HG03469 (cell line): Measurements from ENCODE around the gene KIAA1210.

Experiments
- ATAC-seq: cut with Tn5 transposase; IDR thresholded peaks from one replicate; pipeline ENCODE4 v1.9.1; 2021; ENCODE audit warnings: mild to moderate bottlenecking, moderate library complexity, moderate number of reproducible peaks; ENCODE audit not compliant: unreplicated experiment

The KIAA1210 gene

DNA sequence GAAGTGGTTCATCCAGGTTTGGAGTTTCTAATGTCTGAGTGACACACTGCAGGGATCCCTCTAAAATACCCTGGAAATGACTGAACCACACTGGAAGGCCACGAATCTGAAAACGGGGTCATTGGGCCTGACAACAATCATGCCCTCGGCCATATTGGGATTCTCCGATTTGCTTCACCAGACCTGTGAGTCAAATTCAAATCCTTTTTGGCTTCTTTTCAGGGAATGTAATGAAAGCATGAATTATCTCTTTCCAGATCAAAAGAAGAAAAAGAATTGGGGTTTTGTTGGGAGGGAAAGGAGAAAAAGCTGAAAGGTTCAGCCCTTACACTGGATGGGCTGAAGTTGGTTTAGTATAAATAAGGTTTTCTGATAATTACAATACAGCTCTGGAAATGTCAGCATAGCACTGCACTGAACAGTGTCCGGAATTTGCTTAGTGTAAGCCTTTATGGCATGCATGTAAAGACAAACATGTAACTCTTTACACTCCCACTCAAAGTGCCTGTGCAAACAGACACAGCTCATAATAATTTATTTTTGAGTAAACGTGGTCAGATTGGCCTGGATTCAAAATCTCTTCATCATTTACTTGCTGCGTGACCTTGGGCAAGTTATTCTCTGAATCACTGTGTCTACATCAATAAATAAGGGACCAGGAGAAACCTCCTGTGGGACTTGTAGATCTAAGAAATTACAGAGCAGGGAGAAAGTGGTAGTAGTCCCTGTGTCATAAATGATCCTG is 33.4 kb downstream of the KIAA1210 start:
- no peak for ATAC-seq

DNA sequence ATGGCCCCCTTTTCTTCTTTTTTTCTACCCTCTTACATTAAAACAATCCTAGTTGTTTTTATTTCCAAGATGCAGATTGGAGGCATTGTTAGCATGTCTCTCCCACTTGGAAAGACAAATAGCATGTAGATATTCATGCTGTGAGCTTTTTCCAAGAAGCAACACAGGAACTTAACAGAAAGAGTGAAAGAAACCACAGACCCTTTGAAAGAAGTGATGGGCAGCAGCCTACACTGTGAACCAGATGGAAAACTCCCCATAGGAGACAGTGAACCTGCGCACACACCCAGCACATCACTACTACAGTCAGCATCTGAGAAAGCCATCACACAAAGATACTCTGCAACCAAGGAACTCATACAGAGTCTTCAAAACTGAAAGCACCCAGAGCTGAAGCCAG is 37.0 kb downstream of the KIAA1210 start:
- ATAC-seq: no peak

DNA sequence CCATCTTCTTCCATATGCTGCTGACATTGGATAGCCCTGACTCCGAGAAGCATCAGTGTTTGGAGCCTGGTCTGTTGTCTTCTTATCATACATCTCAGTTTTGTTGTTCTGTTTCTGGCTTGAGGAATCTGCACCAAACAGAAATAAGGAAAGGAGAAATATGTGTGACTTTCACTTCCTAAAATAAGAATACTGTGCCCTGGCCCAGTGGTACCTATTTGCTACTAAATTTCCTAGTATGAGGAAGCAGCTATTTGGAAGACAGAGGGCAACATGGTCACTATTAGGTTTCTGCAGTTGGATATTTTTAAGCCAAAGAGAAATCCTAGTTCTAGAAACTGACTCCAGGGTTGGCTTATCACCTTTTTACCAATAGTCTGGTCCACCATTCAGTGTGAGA is 38.0 kb downstream of the KIAA1210 start:
- no peak for ATAC-seq

DNA sequence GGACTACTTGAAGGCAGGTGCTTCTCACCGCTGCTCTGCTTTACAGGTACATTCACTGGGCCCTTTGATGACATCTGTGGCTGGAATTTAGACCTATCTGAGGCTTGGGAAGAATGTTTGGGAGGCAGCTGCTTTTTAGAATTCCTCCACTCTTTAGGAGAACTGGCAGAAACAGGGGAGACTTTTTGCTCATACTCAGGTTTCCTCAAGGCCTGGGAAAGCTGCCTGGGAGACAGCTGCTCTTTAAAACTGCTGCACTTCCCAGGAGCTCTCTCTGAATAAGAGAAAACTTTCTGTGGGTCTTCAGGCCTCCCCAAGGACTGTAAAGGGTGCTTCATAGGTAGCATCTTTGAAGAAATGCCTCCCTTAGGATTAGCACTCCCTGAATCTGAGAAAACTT is 40.5 kb downstream of the KIAA1210 start:
- ATAC-seq: no peak

DNA sequence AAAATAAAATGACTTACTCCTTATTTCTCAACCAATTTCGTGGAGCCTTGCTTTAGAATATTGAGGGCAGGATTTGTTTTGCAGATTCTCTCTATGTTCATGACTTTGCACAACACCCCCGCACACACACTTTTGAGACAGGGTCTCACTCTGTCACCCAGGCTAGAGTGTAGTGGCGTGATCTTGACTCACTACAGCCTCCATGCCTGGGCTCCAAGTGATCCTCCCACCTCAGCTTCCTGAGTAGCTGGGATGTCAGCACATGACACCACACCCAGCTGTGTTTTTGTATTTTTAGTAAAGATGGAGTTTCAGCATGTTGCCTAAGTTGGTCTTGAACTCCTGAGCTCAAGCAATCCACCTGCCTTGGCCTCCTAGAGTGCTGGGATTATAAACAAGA is 42.8 kb downstream of the KIAA1210 start:
- ATAC-seq: no peak

DNA sequence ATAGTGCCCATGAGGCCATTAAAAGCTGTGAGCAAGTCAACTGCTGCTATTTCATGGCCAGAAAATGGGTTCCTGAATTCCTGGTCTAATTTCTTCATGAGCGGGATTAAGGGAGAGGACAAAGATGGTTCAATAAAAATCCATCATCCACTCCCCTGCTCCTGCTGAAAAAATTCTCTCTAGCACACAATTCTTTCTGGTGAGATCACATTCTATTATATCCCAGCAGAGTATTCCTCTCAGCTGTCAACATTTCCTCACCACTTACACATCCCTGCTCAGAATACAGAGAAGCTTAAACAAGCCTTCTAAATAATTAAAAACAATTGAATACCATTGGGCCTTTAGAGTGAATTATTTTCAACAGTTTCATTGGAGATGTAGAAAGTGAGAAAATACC is 45.3 kb downstream of the KIAA1210 start:
- ATAC-seq: no peak

DNA sequence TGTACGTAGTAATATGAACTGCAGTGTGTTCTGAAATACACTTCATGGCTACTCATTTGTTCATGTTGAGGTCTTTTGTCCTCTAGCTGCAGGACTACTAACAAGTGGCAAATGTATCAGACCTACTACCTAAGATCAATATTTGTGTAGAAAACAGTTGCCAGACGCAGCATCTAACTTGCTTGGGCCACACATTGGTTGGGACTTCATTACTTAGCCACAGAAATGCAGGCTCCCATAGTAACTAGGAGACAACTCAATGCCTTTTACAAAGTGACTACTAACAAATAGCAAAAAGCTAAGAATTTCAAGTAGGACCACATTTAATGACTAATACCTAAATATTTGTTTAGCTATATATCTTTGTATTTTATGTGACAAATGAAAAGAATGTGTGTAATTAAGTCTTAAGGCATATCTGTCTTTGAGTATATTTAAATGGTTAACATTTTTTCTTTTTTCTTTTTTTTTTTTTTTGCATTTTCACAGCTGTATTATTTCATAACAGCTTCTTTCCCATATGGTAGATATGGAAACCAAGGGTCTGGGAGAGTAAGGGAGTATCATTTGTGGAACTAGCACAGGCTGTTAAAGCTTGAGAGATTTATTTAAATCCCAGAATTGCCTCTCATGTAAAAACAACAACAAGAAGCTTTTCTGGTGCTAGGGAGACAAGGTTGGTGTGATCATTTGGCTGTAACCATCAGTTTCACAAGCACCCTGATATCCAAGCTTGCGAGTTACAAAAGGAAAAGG is 52.2 kb downstream of the KIAA1210 start:
- no peak for ATAC-seq

DNA sequence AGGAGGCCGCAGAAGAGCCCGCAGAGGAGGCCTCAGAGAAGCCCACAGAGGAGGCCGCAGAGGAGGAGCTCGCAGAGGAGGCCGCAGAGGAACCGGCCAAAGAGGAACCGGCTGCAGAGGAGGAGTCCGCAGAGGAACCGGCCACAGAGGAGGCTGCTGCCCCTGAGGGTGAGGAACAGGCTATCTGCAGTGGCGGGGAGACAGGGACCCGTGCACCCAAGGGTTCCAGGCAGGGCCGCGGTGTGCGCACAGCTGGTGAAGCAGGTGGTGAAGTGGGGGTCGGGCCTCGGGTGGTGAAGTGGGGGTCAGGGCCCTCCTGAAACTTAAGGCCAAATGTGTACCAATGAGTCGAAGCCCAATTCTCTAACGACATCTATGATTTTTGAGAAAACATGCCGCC is 53.7 kb downstream of the KIAA1210 start:
- ATAC-seq: no peak

DNA sequence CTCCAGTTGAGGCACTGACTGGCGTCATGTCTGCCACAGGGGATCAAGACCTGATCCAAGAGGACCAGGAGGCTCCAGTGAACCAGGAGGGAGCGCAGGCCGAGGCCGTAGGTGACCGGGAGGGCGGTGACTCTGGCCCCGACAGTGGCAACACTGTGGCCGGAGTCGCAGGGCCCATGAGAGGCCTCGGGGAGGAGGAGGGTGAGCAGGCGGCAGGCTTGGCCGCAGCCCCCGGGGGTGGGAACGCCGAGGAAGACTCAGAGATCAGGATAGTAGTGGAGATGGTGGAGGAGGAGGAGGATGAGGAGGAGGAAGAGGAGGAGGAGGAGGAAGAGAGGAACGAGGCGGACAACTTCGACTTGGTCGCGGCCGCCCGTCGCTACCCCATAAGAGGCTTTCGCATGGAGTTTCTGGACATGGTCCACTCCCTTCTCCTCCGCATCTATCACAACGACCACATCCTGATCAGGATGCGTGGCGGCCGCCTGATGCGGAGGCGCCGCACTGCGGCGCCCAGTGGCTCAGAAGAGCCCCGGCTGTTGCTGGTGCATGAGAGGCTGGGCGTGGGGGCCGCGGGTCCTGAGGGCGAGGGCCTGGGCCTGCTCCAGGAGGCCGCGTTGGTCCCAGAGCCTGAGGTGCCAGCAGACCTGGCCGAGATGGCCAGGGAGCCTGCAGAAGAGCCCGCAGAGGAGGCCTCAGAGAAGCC is 54.3 kb downstream of the KIAA1210 start:
- no peak for ATAC-seq

DNA sequence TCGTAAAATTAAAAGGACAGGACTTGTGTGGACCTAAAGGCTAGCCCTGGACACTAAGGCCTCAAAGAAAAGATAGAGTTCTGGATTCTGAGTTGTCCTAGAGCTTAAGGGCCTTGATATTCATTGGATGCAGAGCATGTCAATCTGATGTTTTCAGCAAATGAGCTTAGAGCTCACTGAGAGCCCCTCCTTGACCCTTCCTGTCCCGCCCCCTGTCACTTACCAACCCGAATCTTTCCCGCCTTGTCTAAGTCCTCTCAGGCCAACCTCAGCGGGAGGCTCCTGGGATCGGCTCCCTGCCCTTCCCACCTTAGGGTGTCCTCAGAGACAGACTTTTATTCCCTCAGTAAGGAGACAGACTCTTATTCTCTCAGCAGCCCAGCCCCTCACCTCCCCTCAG is 54.9 kb downstream of the KIAA1210 start, which contains the start of gene CT47C1:
Gene CT47C1 (plus strand): TSS at position 250 of the 400 bp plus-strand sequence. CDS start 233 bp downstream, outside the sequence.
- no peak for ATAC-seq

DNA sequence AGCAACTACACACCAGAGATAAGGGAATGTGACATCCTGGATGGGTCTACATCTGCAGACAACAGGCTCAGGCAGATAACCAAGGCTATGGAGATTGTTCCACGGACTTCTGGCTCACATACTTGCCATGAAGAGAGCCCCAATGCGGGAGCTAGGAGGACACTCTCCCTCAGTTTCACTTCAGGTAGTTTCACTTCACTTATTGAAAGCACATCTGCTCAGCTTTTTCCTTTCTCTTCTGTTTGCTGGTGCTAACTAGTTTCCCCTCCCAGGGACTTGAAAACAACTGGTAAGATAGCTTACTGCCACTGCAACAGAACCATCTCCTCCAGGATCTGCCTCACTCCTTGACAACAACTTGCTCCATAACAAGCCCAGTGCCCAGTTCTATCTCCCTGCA is 56.2 kb downstream of the KIAA1210 start:
- ATAC-seq: no peak

DNA sequence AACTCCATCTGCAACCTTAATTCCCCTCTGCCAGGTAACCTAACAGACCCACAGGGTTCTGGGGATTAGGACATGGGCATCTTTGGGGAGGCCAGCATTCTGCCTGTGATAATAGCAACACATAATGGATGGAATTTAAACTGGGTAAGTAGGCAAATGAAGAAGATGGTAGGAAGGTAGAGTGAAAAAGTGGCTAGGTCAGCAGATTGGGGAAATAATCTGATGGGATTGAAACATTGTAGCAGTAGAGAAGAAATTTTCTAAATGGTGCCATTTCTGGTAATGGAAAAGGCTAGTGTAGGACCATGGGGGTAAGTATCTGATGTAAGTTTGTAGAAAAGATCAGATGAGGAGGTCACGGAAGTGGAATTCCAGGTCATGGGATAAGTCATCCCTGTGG is 57.9 kb downstream of the KIAA1210 start:
- ATAC-seq: no peak

DNA sequence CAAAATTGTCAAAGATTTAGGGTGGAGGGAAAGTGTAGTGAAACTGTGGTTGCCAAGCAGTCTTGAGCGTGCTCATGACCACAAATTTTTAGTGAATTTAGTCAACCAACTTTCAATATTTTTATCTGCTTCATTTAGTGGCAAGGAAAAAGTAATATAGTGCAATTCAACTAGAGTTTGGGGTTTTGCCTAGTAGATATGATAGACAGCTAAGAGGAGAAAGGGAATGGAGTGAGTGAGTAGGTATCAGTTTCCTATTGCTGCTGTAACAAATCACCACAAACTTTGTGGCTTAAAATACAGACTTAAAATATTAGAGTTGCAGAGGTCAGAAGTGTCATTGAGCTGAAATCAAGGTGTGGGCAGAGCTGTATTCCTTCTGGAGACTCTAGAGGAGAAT is 58.5 kb downstream of the KIAA1210 start:
- ATAC-seq: no peak

DNA sequence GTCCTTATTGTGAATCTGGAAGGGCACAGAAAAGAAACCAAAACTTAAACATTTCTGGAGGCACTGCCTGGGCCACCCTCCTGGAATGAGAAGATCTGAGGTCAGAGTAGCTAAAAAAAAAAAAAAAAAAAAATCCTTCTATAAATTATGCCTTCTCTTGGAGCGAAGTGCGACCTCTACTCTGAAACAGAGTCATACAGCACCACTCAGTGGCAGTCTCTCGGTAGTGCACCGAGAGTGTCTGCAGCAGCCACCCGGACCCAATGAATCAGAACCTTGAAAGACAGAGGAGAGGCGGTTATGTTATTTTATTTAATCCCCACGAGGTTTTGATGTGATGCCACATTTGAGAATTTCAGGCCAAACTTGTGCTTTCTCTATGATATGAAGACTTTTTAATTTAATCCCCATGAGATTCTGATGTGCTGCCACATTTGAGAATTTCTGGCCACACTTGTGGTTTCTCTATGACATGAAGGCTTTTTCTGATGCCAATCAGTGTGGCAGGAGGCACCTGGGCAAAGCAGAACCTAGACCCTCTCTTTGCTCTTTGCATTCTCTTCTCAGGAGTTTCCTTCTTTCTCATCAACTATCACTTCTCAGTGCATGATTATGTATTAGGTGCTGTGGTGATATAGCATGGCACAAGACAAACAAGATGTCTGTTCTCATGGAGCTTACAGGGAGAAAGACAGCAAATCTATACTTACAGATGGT is 60.4 kb downstream of the KIAA1210 start:
- ATAC-seq: no peak

DNA sequence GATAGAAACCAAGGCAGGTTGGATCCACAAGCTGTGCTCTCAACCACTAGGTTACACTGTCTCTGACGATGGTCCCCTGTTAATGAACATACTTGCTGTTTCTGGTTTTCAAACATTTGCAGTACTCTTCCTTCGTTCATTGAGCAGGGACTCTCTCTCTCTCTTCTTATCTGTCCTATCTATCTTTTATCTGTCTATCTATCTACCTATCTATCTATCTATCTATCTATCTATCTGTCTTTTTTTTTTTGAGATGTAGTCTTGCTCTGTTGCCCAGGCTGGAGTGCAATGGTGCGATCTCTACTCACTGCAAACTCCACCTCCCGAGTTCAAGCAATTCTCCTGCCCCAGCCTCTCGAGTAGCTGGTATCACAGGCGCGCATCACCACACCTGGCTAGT is 64.2 kb downstream of the KIAA1210 start:
- ATAC-seq: no peak

DNA sequence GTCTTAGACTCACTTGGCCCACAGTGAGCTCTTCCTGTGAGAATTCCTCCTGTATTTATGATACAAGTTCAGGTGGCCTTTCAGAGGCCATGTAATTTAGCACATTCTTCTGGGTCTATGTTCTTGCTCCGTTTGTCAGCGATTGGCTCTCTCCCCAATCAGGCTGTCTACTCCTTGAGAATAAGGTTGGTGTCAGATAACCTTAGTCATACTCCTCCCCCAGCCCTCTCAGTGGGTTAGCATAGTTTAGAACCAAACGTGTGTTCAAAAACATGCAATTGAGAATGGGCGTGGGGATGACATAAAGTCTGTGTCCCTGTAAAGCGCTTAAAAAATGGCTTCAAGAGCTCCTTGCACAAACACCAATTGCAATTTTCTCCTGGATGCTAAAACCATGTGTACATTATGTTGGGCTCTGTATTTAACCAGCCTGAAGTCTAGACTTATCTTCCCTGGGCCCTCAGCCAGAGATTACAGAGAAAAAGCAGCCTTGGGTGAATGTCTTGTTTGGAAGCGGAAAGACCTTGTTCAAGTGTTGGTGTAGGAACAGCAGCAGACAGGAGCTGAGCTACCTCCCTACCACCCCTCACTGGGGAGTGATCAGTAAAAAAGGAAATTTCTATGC is 64.8 kb downstream of the KIAA1210 start:
- ATAC-seq: no peak

DNA sequence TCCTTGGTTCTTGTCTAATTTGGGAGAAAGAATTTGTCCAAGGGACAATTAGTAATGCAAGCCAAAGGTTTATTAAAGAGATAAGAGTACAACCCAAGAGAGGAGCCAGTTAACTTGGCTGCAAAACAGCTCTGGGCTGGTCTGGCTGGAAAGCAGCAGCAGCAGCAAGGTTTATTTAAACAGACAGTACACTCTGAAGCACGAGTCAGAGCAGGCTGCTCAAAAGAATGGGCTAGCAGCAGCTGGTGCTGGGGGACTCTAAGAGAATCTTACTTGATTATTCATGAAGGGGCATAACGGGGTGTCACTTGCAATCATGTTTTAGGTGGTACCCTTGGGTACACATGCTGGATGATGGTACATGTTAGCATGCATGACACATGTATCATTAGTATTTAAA is 71.9 kb downstream of the KIAA1210 start:
- no peak for ATAC-seq

DNA sequence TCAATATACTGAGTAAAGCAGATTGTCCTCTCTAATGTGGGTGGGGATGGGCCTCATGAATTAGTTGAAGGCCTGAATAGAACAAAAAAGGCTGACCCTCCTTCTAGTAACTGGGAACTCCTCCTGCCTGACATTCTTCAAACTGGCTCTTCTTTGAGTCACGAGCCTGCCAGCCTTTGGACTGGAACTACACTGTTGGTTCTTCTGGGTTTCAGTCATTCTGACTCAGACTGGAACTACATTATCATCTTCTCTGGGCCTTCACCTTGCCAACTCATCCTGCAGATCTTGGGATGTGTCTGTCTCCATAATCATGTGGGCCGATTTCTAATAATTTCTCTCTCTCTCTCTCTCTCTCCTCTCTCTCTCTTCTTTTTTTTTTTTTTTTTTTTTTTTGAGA is 81.7 kb downstream of the KIAA1210 start:
- no peak for ATAC-seq

DNA sequence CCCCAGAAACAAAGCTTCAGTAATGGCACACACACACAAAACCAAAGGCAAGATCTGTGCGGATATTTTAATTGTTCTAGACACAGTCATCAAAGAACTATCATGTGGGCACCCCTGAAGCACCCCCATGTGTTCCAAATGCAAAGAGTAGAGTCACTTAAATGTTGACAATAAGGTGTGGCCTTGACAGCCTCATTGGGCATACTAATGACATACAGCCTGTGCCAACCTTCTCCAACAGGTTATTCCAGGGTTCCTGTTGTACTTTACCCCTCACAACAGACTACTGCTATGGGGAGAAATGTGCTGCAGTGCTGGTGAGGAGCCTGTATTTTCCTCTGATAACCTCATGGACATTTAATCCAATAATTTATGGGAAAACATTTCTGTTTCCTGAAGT is 84.6 kb downstream of the KIAA1210 start:
- no peak for ATAC-seq

DNA sequence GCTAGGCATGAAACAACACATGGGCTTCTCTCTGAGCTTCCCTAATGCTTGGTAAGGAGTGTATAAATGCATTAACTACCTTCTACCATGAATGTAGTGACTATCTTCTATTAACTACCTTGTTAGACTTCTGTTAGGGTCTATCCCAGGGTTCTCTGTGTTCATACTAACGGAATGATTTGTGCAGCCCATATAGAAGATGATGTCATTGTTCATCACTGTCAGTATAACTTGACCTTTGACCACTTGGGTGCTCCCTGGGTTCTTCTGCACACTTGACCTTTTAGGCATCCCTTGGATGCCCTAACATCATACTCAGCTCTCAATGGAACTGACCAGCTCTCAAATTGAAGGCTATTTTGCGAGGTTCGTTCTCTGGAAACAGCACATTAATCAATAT is 85.6 kb downstream of the KIAA1210 start:
- no peak for ATAC-seq

DNA sequence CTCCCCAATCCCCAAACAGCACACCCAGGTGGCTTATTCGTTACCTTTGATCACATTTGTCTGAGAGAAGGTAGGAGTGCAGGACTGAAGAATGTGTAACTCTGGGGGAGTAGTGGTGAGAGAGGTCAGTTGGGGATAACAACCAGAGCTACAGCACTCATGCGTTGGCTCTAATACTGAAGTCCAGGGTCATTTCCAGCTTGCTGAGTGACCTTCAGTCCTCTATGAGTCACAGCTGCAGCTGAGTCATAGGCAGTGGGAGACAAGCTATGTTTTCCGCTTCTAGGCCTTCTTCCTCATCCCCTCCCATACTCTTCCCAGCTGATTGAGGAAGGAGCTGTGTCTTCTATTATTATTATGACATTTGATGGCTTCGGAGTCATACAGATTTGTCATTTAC is 86.4 kb downstream of the KIAA1210 start:
- ATAC-seq: no peak
